HUDEP-2 (cell line): Measurements from ENCODE around the gene CTH.
"Not testable (repeated sequence)": the region's sequence is repeated elsewhere in the genome, so short reads cannot be mapped to it uniquely, and the experiment has no call there.

ENCODE experiments used
- DNase-seq, 76 experiments: peaks; one replicate each; lab custom pipeline; 2025; ENCODE audit not compliant: unreplicated experiment in 76 of 76; lab: John Stamatoyannopoulos, UW

Gene CTH

GRCh38 chr1:70449049-70449448, 38.0 kb downstream of the CTH start:
- DNase-seq: no peak

GRCh38 chr1:70452164-70452939, 41.3 kb downstream of the CTH start:
- DNase-seq: not testable (repeated sequence)

- DNase-seq: no peak
These were observed 44.2 kb downstream of the CTH start for GRCh38 chr1:70455291-70455690.

GRCh38 chr1:70458131-70458530, 47.1 kb downstream of the CTH start:
- DNase-seq: no peak

- no peak for DNase-seq
These were observed 48.6 kb downstream of the CTH start for GRCh38 chr1:70459496-70460225.

- not testable (repeated sequence) for DNase-seq
These were observed 50.0 kb downstream of the CTH start for GRCh38 chr1:70460740-70461713.

GRCh38 chr1:70462611-70463010, 51.5 kb downstream of the CTH start:
- no peak for DNase-seq

- no peak for DNase-seq
These were observed 54.8 kb downstream of the CTH start for GRCh38 chr1:70465911-70466310.

GRCh38 chr1:70467531-70467930, 56.5 kb downstream of the CTH start:
- no peak for DNase-seq

- no peak for DNase-seq
These were observed 57.1 kb downstream of the CTH start for GRCh38 chr1:70468180-70468579.

GRCh38 chr1:70469184-70469583, 58.1 kb downstream of the CTH start:
- DNase-seq: not testable (repeated sequence)

- no peak for DNase-seq
These were observed 64.0 kb downstream of the CTH start for GRCh38 chr1:70475023-70475422.

- DNase-seq: no peak
These were observed 66.0 kb downstream of the CTH start for GRCh38 chr1:70477090-70477489.

GRCh38 chr1:70477905-70478304, 66.8 kb downstream of the CTH start:
- DNase-seq: not testable (repeated sequence)

GRCh38 chr1:70483342-70483741, 72.3 kb downstream of the CTH start:
- no peak for DNase-seq

GRCh38 chr1:70485624-70486023, 74.6 kb downstream of the CTH start:
- DNase-seq: no peak

GRCh38 chr1:70486676-70487458, 75.8 kb downstream of the CTH start:
- no peak for DNase-seq

GRCh38 chr1:70487459-70487815, 76.4 kb downstream of the CTH start:
- no peak for DNase-seq

- DNase-seq: peak in 48 of 76 experiments; percentile 1 to 77 (median 40)
These were observed 77.0 kb downstream of the CTH start for GRCh38 chr1:70487910-70488665.
